ENCODE measurements around the gene EYA2.

Gene EYA2

GRCh38 chr20:47079047-47079446, 184.4 kb downstream of the EYA2 start:
- DNase-seq: no peak

- DNase-seq: no peak
Observed at GRCh38 chr20:47080365-47080764, 185.7 kb downstream of the EYA2 start.

DNA sequence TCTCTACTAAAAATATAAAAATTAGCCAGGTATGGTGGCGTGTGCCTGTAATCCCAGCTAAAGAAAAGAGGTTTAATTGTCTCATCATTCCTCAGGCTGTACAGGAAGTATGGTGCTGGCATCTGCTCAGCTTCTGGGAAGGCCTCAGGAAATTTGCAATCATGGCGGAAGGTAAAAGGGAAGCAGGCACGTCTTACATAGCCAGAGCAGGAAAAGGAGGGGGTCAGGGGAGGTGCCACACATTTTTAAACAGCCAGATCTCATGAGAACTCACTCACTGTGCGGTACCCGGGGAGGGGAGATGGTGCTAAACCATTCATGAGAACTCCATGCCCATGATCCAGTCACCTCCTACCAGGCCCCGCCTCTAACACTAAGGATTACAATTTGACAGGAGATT, 191.7 kb downstream of the EYA2 start:
- DNase-seq: no peak

DNA sequence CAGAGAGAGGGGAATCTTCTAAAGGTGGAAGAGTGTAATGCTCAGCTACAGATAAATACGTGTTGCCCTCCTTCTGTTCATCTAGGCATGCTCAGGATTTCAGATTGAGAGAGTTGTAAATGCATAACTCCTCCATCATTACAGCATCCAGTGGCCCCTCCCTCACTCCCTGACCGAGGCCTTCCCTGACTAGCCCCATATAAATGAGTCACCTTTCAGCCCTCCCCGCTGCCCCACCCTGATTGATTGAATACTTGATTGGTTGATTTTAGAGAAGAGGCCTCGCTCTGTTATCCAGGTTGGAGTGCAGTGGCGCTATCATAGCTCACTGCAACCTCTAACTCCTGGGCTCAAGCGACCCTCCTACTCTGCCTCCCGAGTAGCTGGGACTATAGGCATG, 193.7 kb downstream of the EYA2 start:
- no peak for DNase-seq

DNA sequence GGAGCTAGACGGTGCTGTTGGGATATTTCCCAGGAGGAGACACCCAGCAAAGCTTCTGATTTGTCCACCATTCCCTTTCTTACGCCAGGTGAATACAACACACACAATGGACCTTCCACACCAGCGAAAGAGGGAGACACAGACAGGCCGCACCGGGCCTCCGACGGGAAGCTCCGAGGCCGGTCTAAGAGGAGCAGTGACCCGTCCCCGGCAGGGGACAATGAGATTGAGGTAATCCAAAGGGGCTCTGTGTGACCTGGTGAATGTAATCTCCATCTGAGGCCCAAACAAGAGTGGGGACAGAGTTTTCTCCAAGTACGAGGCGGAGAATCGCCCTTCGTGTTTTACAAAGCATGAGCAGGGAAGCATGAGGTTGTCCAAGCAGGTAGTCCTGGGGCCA, 194.5 kb downstream of the EYA2 start:
- DNase-seq: no peak

- no peak for DNase-seq
Observed at GRCh38 chr20:47090835-47091234, 196.2 kb downstream of the EYA2 start.

DNA sequence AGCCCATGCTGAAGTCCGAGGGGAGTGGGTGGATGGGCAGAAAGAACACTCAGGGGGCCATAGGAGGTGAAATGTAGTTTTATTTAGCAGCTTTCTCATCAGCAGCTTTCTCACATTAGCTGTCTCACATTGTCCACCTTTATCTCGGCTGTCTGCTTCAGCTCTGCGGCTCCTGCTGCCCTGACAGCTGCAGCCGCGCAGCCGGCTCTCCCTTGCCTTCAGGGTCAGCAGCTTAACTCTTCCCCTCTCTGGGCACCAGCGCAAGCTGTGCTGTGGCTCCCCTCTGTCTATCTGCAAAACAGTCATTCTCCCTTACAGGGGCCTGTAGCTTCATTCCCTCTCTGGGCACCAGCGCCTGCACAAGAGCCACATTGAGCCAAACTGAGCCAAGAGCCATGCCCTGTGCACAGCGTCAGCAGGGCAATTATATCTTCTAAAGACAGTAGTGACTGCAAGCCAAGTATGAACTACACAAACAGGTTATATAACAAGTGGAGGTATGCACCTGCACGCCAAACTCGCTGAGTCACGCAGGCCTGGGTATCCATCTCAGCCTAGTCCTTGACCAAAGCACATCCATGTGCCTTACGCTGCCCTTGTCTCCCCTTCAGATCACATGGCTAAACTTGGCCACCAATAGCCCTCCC, 198.8 kb downstream of the EYA2 start:
- DNase-seq: no peak

- DNase-seq: no peak
Observed at GRCh38 chr20:47095690-47096089, 201.0 kb downstream of the EYA2 start.

- no peak for DNase-seq
Observed at GRCh38 chr20:47097691-47098622, 203.3 kb downstream of the EYA2 start.

DNA sequence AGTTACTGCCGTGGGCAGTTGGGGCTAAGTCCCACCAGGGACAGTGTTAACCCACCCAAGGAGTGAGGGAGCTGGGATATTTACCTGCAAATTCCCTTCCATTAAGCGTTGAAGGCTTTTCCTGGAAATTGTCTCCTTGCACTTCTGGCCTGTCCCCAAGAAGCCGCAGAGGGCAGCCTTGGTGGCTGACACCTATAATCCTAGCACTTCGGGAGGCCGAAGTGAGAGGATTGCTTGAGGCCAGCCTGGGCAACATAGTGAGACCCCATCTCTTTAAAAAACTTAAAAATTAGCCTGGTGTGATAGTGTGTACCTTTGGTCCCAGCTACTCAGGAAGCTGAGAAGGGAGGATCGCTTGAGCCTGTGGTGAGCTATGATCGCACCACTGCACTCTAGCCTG, 204.4 kb downstream of the EYA2 start:
- no peak for DNase-seq

DNA sequence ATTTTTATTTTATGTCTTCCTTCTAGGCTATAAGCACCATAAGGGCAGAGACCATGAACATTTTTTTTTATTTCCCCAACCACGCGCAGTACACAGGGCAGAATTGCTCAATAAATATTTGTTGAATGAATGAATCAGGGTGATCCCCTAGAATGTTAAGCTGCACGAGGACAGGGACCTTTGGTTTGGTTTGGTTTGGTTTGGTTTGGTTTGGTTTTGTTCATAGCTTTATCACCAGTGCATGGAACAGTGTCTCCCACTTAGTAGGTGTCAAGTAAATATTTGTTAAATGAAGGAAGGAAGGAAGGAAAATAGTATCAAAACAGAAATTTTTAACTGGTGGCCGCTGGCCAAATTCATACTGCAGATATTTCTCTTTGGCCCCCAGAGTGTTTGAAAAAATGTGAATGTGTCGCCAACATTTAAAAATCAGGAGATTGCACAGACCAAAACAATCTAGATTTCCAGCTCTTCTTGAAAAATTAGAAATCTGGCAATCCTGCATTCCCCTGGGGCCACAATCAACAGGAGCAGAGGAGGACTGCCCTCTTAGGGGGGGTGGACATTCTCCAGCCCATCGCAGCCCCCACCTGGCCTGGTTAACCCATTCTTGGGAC, 205.3 kb downstream of the EYA2 start:
- no peak for DNase-seq

DNA sequence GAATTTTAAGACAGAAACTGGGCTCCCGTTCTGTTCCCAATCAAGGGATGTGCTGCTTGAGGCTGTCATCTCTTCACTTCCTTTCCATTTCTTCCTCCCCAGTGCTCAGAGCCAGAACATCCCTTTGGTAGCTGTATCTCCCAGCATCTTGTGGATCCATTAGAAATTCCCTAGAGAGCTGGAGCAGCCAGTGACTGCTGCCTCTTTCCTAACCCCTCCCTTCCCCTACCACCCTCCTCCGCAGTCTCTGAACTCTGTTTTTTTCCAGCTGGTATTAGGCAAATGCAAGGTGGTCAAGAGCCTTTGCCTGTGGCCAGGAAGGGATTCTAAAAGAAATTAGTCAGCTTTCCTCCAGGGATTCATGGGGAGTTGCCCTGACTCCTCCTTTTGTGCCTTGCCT, 208.0 kb downstream of the EYA2 start:
- no peak for DNase-seq

- no peak for DNase-seq
Observed at GRCh38 chr20:47106786-47107185, 212.1 kb downstream of the EYA2 start.

DNA sequence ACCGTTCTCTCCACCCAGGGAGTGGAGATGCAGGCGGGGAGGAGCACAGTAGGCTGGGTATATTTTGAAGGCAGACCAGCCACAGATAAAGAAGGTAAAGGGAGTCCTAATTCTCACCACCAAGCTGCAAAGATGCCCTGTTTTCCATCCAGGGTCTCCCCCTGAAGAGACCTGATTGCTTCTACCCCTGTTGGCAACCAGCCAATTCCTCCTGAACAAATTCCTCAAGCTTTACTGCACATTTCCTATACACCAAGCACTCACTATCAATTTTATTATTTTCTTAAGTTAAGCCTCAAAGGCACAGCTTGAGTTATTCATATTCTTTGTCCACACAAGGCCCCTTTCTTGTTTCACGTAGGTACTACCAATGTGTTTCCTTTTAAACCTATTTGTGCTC, 214.4 kb downstream of the EYA2 start:
- DNase-seq: no peak

DNA sequence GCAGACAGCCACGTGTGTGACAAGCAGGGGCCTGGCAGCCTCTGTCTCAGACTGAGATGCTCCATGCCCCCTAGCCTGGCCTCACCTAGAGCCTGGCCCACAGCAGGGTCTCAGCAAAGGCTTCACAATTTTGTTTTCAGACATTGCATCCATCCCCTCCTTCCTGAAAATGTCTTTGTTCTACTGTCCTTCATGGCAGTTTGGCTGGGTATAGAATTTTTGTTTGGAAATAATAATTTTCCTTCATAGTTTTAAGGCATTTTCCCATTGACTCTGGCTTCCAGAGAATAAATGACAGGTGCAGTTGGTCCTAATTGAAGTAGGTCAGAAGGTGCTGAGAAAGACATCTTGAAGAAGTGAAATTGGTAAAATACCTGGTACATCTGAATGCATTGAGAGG, 216.2 kb downstream of the EYA2 start:
- DNase-seq: no peak

DNA sequence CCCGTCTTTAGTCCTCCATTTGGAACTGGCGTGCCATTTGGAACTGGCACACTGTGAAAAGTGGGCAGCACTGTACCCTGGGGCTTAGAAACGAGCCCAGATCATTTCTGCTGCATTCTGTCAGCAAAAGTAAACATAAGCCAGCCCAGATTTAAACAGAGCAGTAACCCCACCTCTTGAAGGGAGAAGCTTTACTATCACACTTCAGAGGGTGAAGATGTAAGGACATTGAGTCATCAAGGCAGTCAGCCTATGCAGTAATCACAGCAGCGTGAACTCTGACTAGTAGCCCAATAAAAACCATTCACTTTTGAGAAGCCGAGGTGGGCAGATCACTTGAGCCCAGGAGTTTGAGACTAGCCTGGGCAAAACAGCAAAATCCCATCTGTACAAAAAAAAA, 216.9 kb downstream of the EYA2 start:
- DNase-seq: no peak

DNA sequence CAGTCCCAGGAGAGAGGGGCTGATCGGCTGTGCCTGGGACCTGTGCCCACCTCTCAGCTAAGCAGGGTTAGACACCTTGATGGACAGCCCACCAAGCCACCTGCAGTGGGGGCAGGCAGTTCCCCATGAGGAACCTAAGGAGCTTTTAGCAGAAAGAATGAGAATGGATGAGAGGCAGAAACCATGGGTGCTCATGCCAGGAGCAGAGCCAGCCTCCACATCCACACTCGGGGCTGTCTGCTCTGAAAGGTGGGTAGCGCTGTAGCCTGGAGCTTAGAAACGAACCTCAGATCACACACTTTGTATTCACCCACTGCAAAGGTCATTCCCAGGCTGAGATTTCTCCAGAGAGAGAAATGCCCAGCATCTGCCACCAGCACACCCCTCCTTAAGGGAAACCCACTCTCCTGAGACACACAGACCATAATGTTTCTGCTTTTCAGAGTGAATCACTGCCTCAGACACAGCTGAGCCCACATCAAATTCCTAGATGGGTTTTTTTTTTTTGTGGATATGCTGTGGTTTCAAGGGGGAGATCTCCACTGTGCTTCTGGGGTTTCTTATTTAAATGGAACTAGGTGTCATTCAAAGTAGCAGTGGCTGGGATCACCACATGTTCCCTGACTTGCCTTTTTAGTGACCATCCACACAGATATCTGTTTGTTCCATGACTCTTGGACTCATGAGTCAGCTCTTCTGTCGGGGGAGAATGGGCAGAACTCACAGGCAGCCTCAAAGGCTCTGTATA, 218.9 kb downstream of the EYA2 start:
- DNase-seq: no peak

- no peak for DNase-seq
Observed at GRCh38 chr20:47115694-47116093, 221.1 kb downstream of the EYA2 start.

DNA sequence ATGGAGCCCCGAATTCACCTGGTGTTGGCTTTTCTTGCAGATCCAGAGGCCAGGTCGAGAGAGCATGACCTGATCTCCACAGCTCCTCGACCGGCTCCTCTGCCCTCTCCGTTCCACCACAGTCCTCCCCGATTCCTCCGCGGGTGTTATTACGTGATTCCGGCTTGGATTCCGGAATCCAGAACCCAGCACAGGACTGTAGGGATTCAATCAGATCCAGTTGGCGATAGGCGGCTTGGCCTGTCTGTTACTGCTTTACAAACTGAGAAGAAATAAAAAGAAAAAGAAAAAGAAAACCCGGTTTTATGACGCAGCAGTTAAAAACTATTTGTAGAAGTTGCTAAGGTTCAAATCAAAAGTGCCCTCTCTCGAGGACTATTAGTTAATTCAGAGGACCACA, 222.7 kb downstream of the EYA2 start:
- no peak for DNase-seq

DNA sequence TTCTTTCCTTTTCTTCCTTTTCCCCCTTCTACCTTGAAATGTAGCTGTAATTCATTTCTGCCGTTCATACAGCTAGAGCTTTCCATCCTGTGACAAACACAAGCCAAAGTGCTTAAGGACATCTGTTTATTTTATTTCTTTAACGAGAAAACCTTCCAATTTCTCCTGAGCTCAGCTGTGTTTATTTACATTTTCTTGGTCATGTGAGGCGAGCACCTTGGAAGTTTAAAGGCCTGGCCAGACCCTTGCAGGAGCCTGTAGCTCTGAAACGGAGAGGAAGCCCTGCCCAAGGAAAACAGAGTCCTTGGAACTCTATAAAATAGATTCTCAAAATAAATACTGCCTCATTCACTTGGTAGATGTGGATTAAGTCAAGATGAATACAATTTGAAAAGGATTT, 223.1 kb downstream of the EYA2 start:
- DNase-seq: no peak

GRCh38 chr20:47118206-47118605, 223.6 kb downstream of the EYA2 start:
- DNase-seq: no peak

- no peak for DNase-seq
Observed at GRCh38 chr20:47118641-47119040, 224.0 kb downstream of the EYA2 start.

DNA sequence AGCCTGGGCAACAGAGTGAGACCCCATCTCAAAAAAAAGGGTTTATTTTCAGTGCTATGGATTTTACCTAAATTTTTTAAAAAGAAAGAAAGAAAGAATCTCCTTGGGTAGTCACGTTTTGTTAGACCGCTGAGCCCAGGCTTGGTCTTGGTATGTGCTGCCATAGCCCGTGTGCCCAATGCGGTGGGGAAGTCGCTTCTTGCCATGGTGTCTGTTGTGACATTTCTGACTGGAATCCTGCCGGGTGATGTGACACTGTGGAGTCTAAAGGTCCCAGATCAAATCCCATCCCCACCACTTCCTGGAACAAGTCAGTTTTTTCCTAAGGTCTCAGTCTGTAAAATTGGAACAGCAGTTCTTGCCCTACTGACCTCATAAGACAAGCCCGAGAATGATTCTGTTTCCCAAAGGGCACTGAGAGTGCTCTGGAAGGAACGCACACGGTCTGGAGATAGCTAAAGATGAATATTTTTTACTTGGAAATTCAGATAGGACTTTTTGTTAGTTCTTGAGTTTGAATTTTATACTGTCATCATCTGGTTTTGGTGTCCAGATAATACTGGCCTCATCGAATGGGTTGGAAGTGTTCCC, 225.8 kb downstream of the EYA2 start:
- no peak for DNase-seq
